ENCODE data around the gene ARHGAP6. TPM values are rescaled to one million over a fixed set of nuclear protein-coding genes. Genes with fewer than 3 reads are reported as not detected.

Gene ARHGAP6
- total and polyA plus RNA-seq, 2 experiments from 2014 or later = 0.26 to 0.59 TPM

GRCh38 chrX:11282043-11282442, 383.7 kb downstream of the ARHGAP6 start:
- H3K27ac ChIP-seq (ENCODE audit: low read depth) = no peak overlapping the region
- no peaks in the 10 kb centered on the region for H3K4me1 ChIP-seq (ENCODE audit: insufficient read depth)
- Mint-ChIP-seq H3K27ac (no peak overlapping the region), H3K27me3 (ENCODE audit: insufficient read depth, low read depth, poor library complexity) (peaks cover 2% of the 10 kb centered on the region), H3K9me3 (no peaks in the 10 kb centered on the region), H3K4me3 (no peak overlapping the region), H3K36me3 (ENCODE audit: low read depth) (no peaks in the 10 kb centered on the region), H3K4me1 (no peaks in the 10 kb centered on the region)
- H2AFZ ChIP-seq = no peak overlapping the region
- H3K9me2 ChIP-seq (ENCODE audit: insufficient read depth) = no peaks in the 10 kb centered on the region
- ATAC-seq (no peak), DNase-seq (ENCODE audit: low spot score) (no peak)
- H4K20me1 ChIP-seq (replicated peaks; ENCODE audit: insufficient read depth) = no peaks in the 10 kb centered on the region
- TF ChIP-seq CREB1 (CRISPR knock-in tag; IDR thresholded peaks at IDR 0.05; ENCODE audit: low read depth) (no peak), NANOG (IDR thresholded peaks at IDR 0.05; ENCODE audit: borderline replicate concordance) (no peak), JUNB (IDR thresholded peaks at IDR 0.05; ENCODE audit: unreplicated experiment) (no peak), EZH2 (IDR thresholded peaks at IDR 0.05; ENCODE audit: low read depth, unreplicated experiment) (no peak), REST (IDR thresholded peaks at IDR 0.05; ENCODE audit: unreplicated experiment) (no peak), ZNF462 (CRISPR knock-in tag; IDR thresholded peaks at IDR 0.05) (no peak), POLR2AphosphoS5 (IDR thresholded peaks at IDR 0.05; ENCODE audit: low read depth) (no peak), EZH2phosphoT487 (IDR thresholded peaks at IDR 0.05; ENCODE audit: unreplicated experiment) (no peak)
- no peaks in the 10 kb centered on the region for H3F3A ChIP-seq (replicated peaks; ENCODE audit: low read depth)
- no peaks in the 10 kb centered on the region for H3K36me3 ChIP-seq (ENCODE audit: insufficient read depth)
- no peak overlapping the region for H3K4me2 ChIP-seq
- H3K79me2 ChIP-seq (replicated peaks; ENCODE audit: insufficient read depth) = no peaks in the 10 kb centered on the region
- no peaks in the 10 kb centered on the region for H3K27me3 ChIP-seq (ENCODE audit: insufficient read depth)
- no peak overlapping the region for H3K4me3 ChIP-seq
